Right lobe of liver (tissue), 4 donors: Measurements from ENCODE around the gene INPPL1.

ENCODE experiments used
- CTCF ChIP-seq, 4 donors: fragments of 200-600 bp in 3 of 4; fragments of 450-650 bp in 1 of 4; IDR thresholded peaks; one replicate each; pipeline versions ENCODE4 v1.5.1 to v1.8.0; 2016 to 2022; ENCODE audit warnings: antibody characterized with exemption in 4 of 4, mild to moderate bottlenecking in 2 of 4
- POLR2A ChIP-seq: fragments of 450-650 bp; IDR thresholded peaks from one replicate; pipeline ENCODE4 v1.6.1; 2017; ENCODE audit warnings: antibody characterized with exemption, mild to moderate bottlenecking
- donor health status: DM: no; HTN: no; CAD: no.
- donor health status: DM: no; HTN: no; CAD: no.
- donor health status: DM: no; HTN: yes; CAD: no.

- no peak for TF ChIP-seq CTCF (IDR thresholded peaks at IDR 0.05)
- TF ChIP-seq POLR2A: no peak
Observed at GRCh38 chr11:72249961-72250360, 25.4 kb downstream of the INPPL1 start.
